Measurements from ENCODE around the gene CLBA1.

The CLBA1 gene

DNA sequence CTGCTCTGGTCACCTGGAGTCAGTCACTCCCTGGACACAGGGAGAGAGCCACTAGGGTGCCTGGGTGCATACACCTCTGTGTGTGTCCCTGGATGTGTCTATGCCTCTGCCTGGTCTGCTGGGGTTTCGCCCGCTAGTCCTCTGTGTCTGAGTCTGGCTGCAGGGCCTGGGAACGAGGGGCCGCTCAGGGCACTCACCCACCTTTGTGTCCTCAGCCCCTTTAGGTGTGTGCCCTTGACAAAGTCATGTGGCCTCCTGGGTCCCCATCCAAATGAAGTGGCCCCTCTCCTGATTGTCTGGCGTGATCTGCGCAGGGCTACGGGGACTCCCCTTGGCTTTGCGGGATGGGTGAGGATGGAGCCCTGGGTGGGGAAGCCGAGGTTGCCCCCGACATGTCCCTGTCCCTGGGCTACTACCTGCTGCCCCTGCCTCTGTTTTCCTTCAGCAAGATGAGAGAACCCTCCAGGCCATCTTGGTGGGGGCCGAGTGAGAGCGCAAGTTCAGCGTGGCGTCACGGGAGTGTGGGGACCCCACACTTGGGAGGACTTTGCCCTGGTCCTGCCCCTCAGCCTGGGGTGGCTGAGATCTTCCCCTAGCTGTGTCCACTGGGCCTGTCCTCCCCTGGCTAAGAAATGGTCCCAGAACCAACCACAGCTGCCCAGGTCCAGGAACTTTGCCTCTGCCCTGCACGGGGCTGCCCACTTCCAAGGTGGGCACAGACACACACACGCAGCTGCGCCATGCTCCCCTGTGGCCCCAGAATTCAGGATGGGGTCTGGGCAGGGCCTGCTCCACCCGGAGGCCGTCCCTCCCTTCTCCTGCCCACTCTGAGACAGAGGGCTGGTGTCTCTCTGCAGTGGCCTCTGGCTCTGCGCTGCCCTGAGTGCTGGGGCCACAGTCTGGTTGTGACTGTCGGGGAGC is 4.7 kb upstream of the CLBA1 start:
- no peak for DNase-seq

GRCh38 chr14:104981699-104982541 is 3.7 kb upstream of the CLBA1 start:
- no peak for DNase-seq

- no peak for DNase-seq
These were observed 2.9 kb upstream of the CLBA1 start for GRCh38 chr14:104982548-104983230.

- DNase-seq = no peak
These were observed 2.3 kb upstream of the CLBA1 start for GRCh38 chr14:104983231-104983721.

DNA sequence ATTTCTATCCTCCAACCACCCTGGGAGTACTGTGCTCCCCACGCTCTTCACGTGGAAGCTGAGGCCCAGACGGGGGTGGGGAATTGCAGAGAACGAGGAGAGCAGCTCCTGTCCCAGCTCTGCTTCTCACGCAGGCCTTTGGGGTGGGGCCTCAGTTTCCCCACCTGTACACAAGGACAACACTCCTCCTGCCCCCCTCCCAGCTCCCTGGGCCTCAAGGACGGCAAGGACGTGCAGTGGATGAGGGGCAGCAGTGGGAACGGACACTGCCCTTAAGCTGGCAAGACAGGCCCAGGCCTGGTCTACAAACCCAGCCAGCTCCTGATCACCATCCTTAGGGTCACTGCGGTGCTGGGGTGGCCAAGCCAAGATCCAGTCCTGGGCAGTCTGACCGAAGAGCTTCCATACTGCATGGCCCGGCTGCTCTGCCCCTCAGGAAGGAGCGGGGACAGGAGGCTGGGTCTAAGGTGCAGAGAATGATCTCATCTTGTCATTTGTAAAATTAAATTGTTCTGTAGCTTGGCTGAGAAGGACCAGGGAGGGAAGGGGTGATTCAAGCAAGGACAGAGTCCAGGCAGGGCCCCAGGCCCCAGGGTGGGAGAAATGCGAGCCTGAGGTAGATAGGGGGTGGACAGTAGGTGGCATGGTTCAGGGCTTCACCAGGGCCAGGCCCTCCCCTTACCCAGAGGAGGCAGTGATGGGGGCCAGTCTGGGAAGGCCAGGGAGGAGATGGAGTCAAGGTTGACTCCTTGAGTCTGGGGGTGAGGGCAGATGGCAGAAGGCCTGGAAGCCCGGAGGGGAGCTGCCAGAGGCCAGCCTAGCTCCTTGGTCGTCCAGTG is 1.3 kb upstream of the CLBA1 start:
- no peak for DNase-seq

DNA sequence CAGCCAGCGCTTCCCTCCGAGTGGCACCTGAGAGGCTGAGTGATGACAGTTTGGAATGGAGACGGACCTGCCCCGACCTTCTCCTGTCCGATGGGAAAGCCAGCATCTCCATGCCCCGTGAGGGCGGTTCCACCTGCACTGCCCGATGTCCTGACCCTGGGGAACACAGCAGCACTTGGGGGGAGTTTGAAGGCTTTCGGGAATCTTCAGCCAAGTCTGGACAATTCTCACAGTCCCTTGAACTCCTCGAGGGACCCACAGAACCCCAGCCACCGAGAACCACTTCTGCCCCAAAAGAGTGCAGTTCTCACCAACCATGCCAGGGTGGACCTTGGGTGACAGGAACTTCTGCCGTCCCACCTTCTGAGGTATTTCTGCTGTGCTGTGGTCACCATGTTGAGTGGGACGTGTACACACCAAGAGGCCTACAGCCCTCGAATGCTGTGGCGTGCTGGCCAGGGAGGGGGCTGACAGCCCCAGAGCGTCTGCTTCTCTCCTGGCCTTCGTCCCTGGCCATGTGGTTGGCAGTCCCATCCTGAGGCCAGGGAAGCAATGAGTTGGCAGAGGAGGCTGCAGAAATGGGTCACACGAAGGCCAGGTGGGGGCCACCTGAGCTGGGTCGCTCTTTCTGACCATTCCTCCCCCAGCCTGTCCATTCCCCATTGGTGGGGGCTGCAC is 1.0 kb downstream of the CLBA1 start:
- DNase-seq = no peak

DNA sequence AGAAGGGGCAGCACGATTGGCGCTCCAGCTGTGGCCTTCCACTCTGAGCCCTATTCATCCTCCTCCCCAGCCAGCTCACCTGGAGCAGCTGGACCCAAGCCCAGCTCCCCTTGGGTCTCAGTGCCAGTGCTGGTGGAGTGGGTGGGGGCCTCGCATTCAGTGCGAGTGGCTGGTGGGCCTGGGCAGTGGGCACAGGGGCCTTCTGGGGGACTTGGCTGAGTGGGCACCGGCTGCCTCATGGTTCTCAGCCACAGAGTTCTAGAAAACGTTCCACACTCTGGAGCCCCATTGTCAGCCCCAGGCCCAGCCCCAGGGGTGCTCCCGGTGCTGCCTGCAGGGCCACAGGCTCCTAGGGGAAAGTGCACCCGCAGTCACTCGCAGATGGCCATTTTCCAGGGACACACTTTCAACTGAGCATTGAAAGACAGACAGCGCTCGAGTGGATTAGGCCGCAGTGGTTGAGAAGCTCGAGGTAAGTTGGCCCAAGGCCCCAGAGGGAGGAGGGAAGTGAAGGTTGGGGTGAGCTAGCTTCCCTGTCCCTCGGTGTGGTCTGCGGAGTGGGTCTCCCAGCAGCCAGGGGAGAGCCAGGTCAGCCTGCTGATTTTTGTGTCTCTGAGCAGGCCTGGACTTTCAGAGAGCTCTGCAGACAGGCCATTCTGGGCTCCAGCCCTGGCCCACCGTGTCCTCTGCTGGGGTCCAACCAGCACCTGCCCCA is 3.8 kb downstream of the CLBA1 start:
- no peak for DNase-seq

DNA sequence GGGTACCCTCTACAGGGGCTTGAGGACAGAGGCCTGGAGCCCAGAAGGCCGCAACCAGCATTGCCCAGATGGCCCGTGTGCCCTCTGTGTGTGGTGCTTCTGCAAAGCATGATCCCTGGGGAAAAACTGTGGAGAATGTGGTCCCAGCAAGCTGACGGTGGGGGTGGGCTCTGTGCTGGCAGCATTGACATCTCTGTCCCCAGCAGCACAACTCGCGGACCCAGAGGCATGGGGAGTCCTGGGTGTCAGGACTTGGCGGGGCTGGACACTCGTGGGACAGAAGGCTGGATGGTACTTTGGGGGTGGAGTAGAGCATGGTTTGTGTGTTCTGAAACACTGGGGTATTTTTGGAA is 4.3 kb downstream of the CLBA1 start:
- no peak for DNase-seq

- DNase-seq = no peak
These were observed 6.3 kb downstream of the CLBA1 start for GRCh38 chr14:104991896-104992230.

DNA sequence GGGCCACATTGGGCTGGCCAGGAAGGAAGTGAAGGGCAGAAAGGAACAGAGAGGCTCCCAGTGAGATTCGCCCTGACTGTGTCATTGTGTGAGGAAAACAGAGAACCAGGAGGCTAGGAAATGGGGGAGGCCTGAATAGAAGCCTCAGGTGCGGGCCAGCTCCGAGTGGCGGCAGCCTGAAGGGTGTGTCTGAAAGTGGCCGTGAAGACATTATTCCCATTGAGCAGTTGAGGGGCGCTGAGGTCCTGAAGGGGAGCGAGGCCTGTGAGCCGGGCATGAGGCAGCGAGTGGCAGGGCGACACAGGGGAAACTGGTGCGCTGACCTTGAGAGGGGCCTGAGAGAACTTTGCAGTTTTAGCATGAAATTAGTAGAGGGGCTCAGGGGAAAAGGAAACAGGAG is 6.9 kb downstream of the CLBA1 start:
- DNase-seq = no peak

GRCh38 chr14:104993306-104993705 is 7.7 kb downstream of the CLBA1 start:
- no peak for DNase-seq

DNA sequence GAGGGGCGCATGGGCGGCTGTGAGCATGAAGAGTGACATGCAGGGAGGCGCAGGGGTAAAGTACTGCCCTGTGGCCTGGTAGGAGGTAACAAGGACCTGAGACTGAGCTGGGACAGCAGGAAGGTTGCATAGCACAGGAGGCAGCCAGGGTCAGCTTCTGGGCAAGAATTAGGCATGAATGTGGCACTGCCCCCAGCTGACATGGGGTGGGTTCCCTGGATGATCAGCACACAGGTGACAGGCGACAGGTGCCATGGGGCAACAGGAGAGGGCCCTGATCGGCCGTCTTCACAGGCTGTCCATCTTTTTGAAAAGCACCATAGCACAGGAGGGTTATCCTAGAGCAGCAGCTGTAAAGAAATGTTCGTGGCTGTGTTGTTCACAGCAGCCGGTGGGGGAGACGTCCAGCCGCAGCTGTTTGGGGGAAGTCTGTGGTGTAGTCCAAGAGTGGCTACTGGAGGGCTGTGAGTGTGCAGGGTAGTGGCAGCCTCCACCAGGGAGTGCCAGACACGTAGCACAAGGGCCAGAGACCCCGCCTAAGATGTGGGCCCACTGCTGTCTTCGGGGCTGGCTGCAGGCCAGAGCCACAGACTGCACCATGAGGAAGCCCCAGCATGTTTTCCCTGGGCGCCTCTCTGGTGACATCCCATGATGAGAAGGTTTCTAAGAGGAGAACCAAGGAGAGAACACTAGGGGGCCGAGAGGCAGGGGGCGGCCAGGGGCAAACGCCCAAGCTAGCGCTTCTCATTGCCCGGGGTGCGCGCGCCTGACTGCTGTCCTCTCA is 8.4 kb downstream of the CLBA1 start:
- no peak for DNase-seq

DNA sequence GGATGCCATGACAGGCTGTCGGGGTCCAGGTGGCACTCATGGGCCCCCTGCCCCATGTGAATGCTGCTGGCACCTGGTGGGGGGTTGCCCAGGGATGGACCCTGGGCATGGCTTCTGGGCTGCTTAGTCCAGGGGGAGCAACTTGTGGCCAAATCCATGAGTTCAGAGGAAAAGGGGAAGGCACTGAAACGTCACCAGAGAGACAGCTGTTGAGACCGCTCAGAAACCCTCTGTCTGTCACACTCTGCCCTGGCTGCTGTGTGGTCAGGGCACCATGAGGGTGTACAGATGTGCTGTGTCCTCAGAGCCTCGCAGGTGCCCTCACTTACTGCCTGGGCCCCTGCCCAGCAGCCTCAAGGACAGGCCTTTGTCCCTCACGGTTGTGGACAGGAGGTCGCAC is 9.4 kb downstream of the CLBA1 start:
- no peak for DNase-seq

DNA sequence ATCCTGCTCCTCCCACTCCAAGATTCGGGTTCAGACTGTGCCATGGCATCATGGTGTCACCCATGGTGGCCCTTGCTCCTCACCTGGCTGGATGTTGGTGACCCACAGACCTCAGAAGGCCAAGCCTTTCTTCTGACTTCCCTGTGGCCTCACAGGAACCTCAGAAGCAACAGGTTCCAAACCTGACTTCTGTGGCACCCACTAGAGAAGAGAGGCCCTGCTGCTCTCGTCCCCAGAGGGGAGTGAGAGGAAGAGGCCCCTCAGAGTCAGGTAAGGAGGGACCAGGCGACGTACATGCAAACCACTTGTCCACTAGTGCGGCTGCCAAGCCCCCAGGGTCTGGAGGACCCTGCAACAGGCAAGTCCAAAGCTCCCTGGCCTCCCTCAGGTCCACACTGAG is 10.4 kb downstream of the CLBA1 start:
- no peak for DNase-seq

- no peak for DNase-seq
These were observed 10.9 kb downstream of the CLBA1 start for GRCh38 chr14:104996483-104996882.

DNA sequence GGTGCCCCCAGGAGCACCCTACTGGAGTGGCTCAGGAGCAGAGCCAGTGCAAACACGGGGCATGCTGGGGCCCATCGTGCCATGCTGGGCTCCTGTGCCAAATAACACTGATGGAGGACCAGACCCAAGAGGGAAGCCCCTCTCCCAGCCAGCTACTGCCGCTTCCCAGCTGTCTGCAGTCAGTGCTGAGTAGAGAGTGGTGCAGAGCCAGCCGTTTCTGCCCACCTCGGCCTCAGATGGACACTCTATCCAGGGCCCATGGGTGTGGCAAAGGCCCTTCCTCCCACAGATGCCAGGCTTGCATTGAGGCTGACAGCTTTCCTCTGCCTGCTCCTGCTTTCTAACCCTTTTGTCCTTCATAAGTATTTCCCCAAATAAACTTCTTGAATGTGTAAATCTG is 13.2 kb downstream of the CLBA1 start:
- no peak for DNase-seq

- DNase-seq = no peak
These were observed 13.8 kb downstream of the CLBA1 start for GRCh38 chr14:104999361-104999760.

DNA sequence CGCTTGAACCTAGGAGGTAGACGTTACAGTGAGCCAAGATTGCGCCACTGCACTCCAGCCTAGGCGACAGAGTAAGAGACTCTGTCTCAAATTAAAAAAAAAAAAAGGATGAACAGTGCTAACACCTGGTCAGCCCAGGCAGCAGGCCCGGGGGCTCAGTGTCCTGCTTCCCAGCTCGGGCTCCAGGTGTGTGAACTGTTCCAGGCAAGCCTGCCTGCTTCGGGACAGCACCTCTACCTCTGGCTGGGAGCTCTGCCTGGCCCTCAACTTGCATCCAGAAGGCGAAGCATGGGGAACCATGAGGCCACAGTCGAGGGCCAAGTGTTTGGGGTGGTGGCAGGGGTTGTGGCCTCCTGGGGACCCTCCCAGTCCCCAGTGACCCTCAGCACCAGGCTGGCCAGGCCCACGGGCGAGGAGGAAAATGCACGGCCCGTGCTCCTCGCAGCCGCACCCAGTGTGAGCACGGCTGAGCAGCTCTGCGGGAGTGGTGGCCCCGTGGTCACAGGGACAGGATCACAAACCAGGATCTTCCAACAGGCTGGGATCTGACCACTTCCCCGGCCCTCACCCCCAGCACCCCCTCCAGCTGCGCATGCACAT is 19.8 kb downstream of the CLBA1 start:
- DNase-seq = no peak

GRCh38 chr14:105005929-105006830 is 20.6 kb downstream of the CLBA1 start:
- no peak for DNase-seq

All from effector CD4-positive, alpha-beta T cell (primary cell).